A549 (cell line): ENCODE results near the gene MIPOL1.

Experiments used
- CHD2 ChIP-seq: fragments of 150-350 bp; IDR thresholded peaks from 2 replicates; pipeline ENCODE4 v1.6.1; 2014; ENCODE audit warnings: low read length; ENCODE audit not compliant: partially characterized antibody
- EHMT2 ChIP-seq: fragments of 200-600 bp; sonication (generic); IDR thresholded peaks from 2 replicates; pipeline ENCODE4 v1.6.1; 2016; ENCODE audit warnings: antibody characterized with exemption, low read depth, mild to moderate bottlenecking, moderate library complexity
- ESRRA ChIP-seq: fragments of 150-350 bp; IDR thresholded peaks from 2 replicates; pipeline ENCODE4 v1.6.1; 2014; ENCODE audit warnings: mild to moderate bottlenecking, low read length, borderline replicate concordance
- FOSL2 ChIP-seq, 2 experiments: fragments of 450-650 bp in 1 of 2; fragments of >200 bp in 1 of 2; sonication (Bioruptor Twin) in 1 of 2; formaldehyde crosslinking; IDR thresholded peaks; 2 replicates each; pipeline versions ENCODE4 v1.5.0 to v1.6.1; 2016 to 2020; ENCODE audit warnings: mild to moderate bottlenecking in 1 of 2, moderate library complexity in 1 of 2
- KDM5A ChIP-seq: fragments of 200-600 bp; sonication (generic); IDR thresholded peaks from 2 replicates; pipeline ENCODE4 v1.6.1; 2016; ENCODE audit warnings: antibody characterized with exemption, mild to moderate bottlenecking
- MYC ChIP-seq: IDR thresholded peaks from 2 replicates; pipeline ENCODE4 v1.6.1; 2012; ENCODE audit warnings: mild to moderate bottlenecking, inconsistent platforms, low read length, improper control_type of control experiment, borderline replicate concordance
- POLR2A ChIP-seq: IDR thresholded peaks from 2 replicates; pipeline ENCODE4 v1.6.1; 2012; ENCODE audit warnings: mild to moderate bottlenecking, low read length
- RAD21 ChIP-seq, 2 experiments: fragments of >200 bp in 1 of 2; sonication (Bioruptor Twin) in 1 of 2; formaldehyde crosslinking in 1 of 2; IDR thresholded peaks in 1 of 2; conservative IDR thresholded peaks in 1 of 2; 2 replicates in 1 of 2; 3 replicates in 1 of 2; pipeline ENCODE4 v1.6.1; 2012 to 2018; ENCODE audit warnings: inconsistent platforms in 1 of 2
- RCOR1 ChIP-seq: fragments of 150-350 bp; IDR thresholded peaks from 2 replicates; pipeline ENCODE4 v1.6.1; 2014; ENCODE audit warnings: antibody characterized with exemption, low read length, low read depth
- TF ChIP-seq, protein P1 (sequence below): fragments of >200 bp; sonication (Bioruptor Twin); formaldehyde crosslinking; IDR thresholded peaks from 3 replicates; pipeline ENCODE4 v1.5.1; 2016
- TF ChIP-seq, protein P2 (sequence below): fragments of 450-650 bp; IDR thresholded peaks from 2 replicates; pipeline ENCODE4 v1.6.1; 2014; ENCODE audit warnings: antibody characterized with exemption

DNA sequence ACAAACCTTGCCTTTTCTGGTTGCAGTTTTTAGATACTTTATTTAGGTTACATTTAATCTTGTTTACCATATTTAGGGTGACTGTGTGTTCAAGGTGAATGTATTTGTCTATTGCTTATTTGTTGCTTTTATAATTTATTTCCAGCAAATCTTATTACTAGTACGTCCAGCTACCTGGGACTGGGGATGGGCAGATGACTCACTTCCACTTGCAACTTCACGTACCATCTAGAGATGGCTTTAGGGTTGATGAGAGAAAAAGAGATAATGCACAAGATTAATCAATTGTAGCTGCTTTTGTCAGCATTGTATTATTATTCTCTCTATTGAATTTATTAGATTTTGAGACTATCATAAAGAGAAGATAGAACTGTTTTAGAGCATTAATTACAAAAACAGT lies 5.1 kb downstream of the MIPOL1 start:
- TF ChIP-seq KDM5A (no peak), CHD2 (no peak), POLR2A (no peak), RAD21 (conservative IDR thresholded peaks at IDR 0.05 in 1 of 2, IDR thresholded peaks at IDR 0.05 in 1 of 2) (no peak), RCOR1 (no peak), EHMT2 (no peak), ESRRA (no peak), MYC (no peak), FOSL2 (IDR thresholded peaks at IDR 0.05) (no peak), FOSL2 (CRISPR knock-in tag; IDR thresholded peaks at IDR 0.05) (no peak)
- TF ChIP-seq, protein P1, sequence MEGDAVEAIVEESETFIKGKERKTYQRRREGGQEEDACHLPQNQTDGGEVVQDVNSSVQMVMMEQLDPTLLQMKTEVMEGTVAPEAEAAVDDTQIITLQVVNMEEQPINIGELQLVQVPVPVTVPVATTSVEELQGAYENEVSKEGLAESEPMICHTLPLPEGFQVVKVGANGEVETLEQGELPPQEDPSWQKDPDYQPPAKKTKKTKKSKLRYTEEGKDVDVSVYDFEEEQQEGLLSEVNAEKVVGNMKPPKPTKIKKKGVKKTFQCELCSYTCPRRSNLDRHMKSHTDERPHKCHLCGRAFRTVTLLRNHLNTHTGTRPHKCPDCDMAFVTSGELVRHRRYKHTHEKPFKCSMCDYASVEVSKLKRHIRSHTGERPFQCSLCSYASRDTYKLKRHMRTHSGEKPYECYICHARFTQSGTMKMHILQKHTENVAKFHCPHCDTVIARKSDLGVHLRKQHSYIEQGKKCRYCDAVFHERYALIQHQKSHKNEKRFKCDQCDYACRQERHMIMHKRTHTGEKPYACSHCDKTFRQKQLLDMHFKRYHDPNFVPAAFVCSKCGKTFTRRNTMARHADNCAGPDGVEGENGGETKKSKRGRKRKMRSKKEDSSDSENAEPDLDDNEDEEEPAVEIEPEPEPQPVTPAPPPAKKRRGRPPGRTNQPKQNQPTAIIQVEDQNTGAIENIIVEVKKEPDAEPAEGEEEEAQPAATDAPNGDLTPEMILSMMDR: no peak
- TF ChIP-seq, protein P2, sequence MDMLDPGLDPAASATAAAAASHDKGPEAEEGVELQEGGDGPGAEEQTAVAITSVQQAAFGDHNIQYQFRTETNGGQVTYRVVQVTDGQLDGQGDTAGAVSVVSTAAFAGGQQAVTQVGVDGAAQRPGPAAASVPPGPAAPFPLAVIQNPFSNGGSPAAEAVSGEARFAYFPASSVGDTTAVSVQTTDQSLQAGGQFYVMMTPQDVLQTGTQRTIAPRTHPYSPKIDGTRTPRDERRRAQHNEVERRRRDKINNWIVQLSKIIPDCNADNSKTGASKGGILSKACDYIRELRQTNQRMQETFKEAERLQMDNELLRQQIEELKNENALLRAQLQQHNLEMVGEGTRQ: no peak
